NCI-H524 treated with DMSO at 0.1 percent for 48 hours (cell line): Measurements from ENCODE around the gene ASGR2.

Experiments
- DNase-seq: peaks from one replicate; lab custom pipeline; 2025; lab: John Stamatoyannopoulos, UW

ASGR2 gene

GRCh38 chr17:7060165-7060891 is 54.3 kb downstream of the ASGR2 start:
- DNase-seq, result no peak

GRCh38 chr17:7058831-7059447 is 55.7 kb downstream of the ASGR2 start:
- DNase-seq, result no peak

GRCh38 chr17:7056386-7056785 is 58.2 kb downstream of the ASGR2 start:
- no peak for DNase-seq
